ENCODE results near the gene HNRNPCL1. TPM values are rescaled to one million over a fixed set of nuclear protein-coding genes. Genes with fewer than 3 reads are reported as not detected.

The HNRNPCL1 gene
- not detected in 2 replicates for total RNA-seq

DNA sequence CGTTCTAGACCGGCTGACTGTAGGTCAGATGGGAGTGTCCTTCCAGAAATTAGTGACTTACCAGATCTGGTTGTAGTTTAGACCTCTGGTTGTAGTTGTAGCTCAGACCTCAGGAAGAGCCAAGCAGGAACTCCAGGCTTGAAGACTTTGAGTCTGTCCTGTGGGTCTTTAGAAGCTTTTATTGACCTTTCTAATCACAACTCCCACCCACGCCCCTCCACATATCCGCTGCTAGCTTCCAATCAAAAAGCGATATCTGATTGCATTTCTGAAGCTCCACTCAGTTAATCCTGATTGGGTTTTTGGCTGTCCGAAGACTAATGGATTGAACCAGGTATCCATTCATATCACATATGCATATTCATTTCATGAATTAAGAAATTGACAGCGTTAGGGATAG lies at the start of gene HNRNPCL1:
HNRNPCL1 (minus strand) TSS at position 101 of the 400 bp plus-strand sequence. CDS start 431 bp downstream, outside the sequence.

GRCh38 chr1:12898170-12898569 lies 49.6 kb upstream of the HNRNPCL1 start, which contains the start of gene PRAMEF10:
Gene PRAMEF10, minus strand, starts transcription at chr1:12898270. Its CDS starts 2,423 bp downstream, at chr1:12895847.

DNA sequence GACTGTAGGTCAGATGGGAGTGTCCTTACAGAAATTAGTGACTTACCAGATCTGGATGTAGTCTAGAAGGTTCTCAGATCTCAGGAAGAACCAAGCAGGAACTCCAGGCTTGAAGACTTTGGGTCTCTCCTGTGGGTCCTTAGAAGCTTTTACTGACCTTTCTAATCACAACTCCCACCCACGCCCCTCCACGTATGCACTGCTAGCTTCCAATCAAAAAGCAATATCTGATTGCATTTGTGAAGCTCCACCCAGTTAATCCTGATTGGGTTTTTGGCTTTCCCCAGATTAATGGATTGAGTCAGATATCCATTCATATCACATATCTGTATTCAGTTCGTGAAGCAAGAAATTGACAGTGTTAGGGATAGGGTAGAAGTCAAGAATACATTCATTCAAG lies 37.6 kb upstream of the HNRNPCL1 start, which contains the start of gene PRAMEF4:
PRAMEF4 (minus strand) TSS at position 101 of the 400 bp plus-strand sequence. CDS start 2,807 bp downstream, outside the sequence.

GRCh38 chr1:12856786-12857185 lies 8.3 kb upstream of the HNRNPCL1 start, which contains the start of gene PRAMEF2:
Gene PRAMEF2, plus strand, starts transcription at chr1:12857086. Its CDS starts 1,924 bp downstream, at chr1:12859010.

DNA sequence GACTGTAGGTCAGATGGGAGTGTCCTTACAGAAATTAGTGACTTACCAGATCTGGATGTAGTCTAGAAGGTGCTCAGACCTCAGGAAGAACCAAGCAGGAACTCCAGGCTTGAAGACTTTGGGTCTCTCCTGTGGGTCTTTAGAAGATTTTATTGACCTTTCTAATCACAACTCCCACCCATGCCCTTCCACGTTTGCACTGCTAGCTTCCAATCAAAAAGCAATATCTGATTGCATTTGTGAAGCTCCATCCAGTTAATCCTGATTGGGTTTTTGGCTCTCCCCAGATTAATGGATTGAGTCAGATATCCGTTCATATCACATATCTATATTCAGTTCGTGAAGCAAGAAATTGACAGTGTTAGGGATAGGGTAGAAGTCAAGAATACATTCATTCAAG lies 17.2 kb downstream of the HNRNPCL1 start, which contains the start of gene PRAMEF11:
PRAMEF11 (minus strand) TSS at position 101 of the 400 bp plus-strand sequence. CDS start 2,621 bp downstream, outside the sequence.

Other genes with a start within 250 kb of the HNRNPCL1 start
- 160 and 520 TPM in 2 replicates for gene DHRS3, start 230.5 kb downstream of the HNRNPCL1 start, total RNA-seq
- not detected in 2 replicates for gene AADACL4, start 204.6 kb downstream of the HNRNPCL1 start, total RNA-seq
- gene AADACL3, start 132.6 kb downstream of the HNRNPCL1 start, total RNA-seq = not detected in 2 replicates
- gene CFAP107, start 102.5 kb downstream of the HNRNPCL1 start, total RNA-seq = not detected in 2 replicates
- gene PRAMEF12, start 75.0 kb downstream of the HNRNPCL1 start, total RNA-seq = not detected in 2 replicates
- not detected in 2 replicates for gene PRAMEF1, start 57.3 kb downstream of the HNRNPCL1 start, total RNA-seq
- gene PRAMEF11, start 17.3 kb downstream of the HNRNPCL1 start, total RNA-seq = not detected in 2 replicates
- gene PRAMEF2, start 8.4 kb upstream of the HNRNPCL1 start, total RNA-seq = not detected in 2 replicates
- not detected in 2 replicates for gene PRAMEF4, start 37.5 kb upstream of the HNRNPCL1 start, total RNA-seq
- gene PRAMEF10, start 49.5 kb upstream of the HNRNPCL1 start, total RNA-seq = not detected in 2 replicates
- gene PRAMEF7, start 67.9 kb upstream of the HNRNPCL1 start, total RNA-seq = not detected in 2 replicates
- gene PRAMEF6, start 98.9 kb upstream of the HNRNPCL1 start, total RNA-seq = not detected in 2 replicates
- gene PRAMEF27, start 207.9 kb upstream of the HNRNPCL1 start, total RNA-seq = not detected in 2 replicates
- not detected in 2 replicates for gene HNRNPCL3, start 212.0 kb upstream of the HNRNPCL1 start, total RNA-seq
- gene PRAMEF25, start 222.1 kb upstream of the HNRNPCL1 start, total RNA-seq = not detected in 2 replicates

Measured in smooth muscle cell of the umbilical artery (primary cell).